K562 (cell line): ENCODE results near the gene PAFAH2. TPM values are rescaled to one million over a fixed set of nuclear protein-coding genes. Genes with fewer than 3 reads are reported as not detected.
A peak's percentile ranks its signal among the peaks of the same experiment; 100 is the strongest.

ENCODE experiments used
- BRF1 ChIP-seq: IDR thresholded peaks from 3 replicates; pipeline ENCODE4 v1.6.1; 2011; ENCODE audit warnings: borderline replicate concordance, mild to moderate bottlenecking; ENCODE audit not compliant: insufficient read length; ENCODE audit errors: extremely low read depth
- CREBBP ChIP-seq: IDR thresholded peaks from one replicate; pipeline ENCODE4 v1.6.1; 2012; ENCODE audit warnings: low read depth, mild to moderate bottlenecking, control low read depth, inconsistent platforms, low read length
- DACH1 ChIP-seq: fragments of 450-650 bp; IDR thresholded peaks from 2 replicates; pipeline ENCODE4 v1.6.1; 2018; ENCODE audit not compliant: partially characterized antibody
- ELK3 ChIP-seq: fragments of 450-650 bp; formaldehyde crosslinking; IDR thresholded peaks from 2 replicates; pipeline ENCODE4 v1.4.0; 2020; ENCODE audit warnings: mild to moderate bottlenecking
- FOS ChIP-seq: IDR thresholded peaks from 3 replicates; pipeline ENCODE4 v1.6.1; 2011; ENCODE audit not compliant: insufficient read length; ENCODE audit errors: extremely low read depth
- FOSL1 ChIP-seq: fragments of 200-800 bp; sonication (Bioruptor generic); conservative IDR thresholded peaks from 2 replicates; pipeline ENCODE4 v1.6.1; 2016; ENCODE audit warnings: missing genetic modification characterization, missing compliant biosample characterization
- MXD1 ChIP-seq: fragments of 250-450 bp; sonication (Bioruptor Pico); IDR thresholded peaks from 2 replicates; pipeline ENCODE4 v1.8.0; 2021; ENCODE audit warnings: borderline replicate concordance, mild to moderate bottlenecking, moderate library complexity; ENCODE audit not compliant: poor library complexity, severe bottlenecking
- NR2C2 ChIP-seq, 2 experiments: fragments of 200-800 bp in 1 of 2; sonication (Bioruptor generic) in 1 of 2; sonication (generic) in 1 of 2; formaldehyde crosslinking in 1 of 2; IDR thresholded peaks; 2 replicates each; pipeline versions ENCODE4 v1.6.1 to v1.8.0; 2016 to 2022; ENCODE audit warnings: mild to moderate bottlenecking in 1 of 2, missing compliant biosample characterization in 1 of 2, missing genetic modification characterization in 1 of 2, missing genetic modification reagents in 1 of 2
- NR3C1 ChIP-seq: sonication (generic); formaldehyde crosslinking; IDR thresholded peaks from 2 replicates; pipeline ENCODE4 v1.8.1; 2022; ENCODE audit warnings: missing genetic modification reagents
- NR4A1 ChIP-seq, 2 experiments: fragments of 250-450 bp in 1 of 2; fragments of 450-650 bp in 1 of 2; sonication (Bioruptor Pico) in 1 of 2; IDR thresholded peaks; 2 replicates each; pipeline versions ENCODE4 v1.4.0 to v1.6.1; 2016 to 2020; ENCODE audit warnings: mild to moderate bottlenecking in 2 of 2, missing compliant biosample characterization in 1 of 2, missing genetic modification characterization in 1 of 2, moderate library complexity in 1 of 2
- RBFOX2 ChIP-seq: fragments of 200-400 bp; formaldehyde crosslinking; IDR thresholded peaks from 2 replicates; pipeline ENCODE4 v1.6.1; 2017; ENCODE audit warnings: low read depth, mild to moderate bottlenecking, low read length, moderate library complexity
- SAFB ChIP-seq: fragments of 200-400 bp; formaldehyde crosslinking; IDR thresholded peaks from 2 replicates; pipeline ENCODE4 v1.6.1; 2017; ENCODE audit warnings: low read depth, low read length, borderline replicate concordance
- TEAD4 ChIP-seq, 2 experiments: sonication (generic) in 1 of 2; formaldehyde crosslinking in 1 of 2; IDR thresholded peaks; 2 replicates each; pipeline versions ENCODE4 v1.6.1 to v1.8.0; 2012 to 2022; ENCODE audit warnings: borderline replicate concordance in 1 of 2, inconsistent platforms in 1 of 2, low read length in 1 of 2, mild to moderate bottlenecking in 1 of 2, missing genetic modification reagents in 1 of 2
- THAP12 ChIP-seq: fragments of 250-450 bp; sonication (Bioruptor Pico); IDR thresholded peaks from 2 replicates; pipeline ENCODE4 v1.9.0; 2021; ENCODE audit warnings: mild to moderate bottlenecking, inconsistent platforms
- ZBTB49 ChIP-seq: sonication (generic); formaldehyde crosslinking; IDR thresholded peaks from 2 replicates; pipeline ENCODE4 v1.8.0; 2022; ENCODE audit warnings: missing genetic modification reagents, mild to moderate bottlenecking, borderline replicate concordance
- ZBTB7A ChIP-seq: IDR thresholded peaks from 2 replicates; pipeline ENCODE4 v1.6.1; 2011; ENCODE audit warnings: low read depth, mild to moderate bottlenecking, low read length, moderate library complexity, borderline replicate concordance; ENCODE audit not compliant: control insufficient read depth
- ZNF124 ChIP-seq: sonication (generic); formaldehyde crosslinking; IDR thresholded peaks from 2 replicates; pipeline ENCODE4 v1.8.1; 2022; ENCODE audit warnings: missing genetic modification reagents
- ZNF134 ChIP-seq: fragments of 250-450 bp; sonication (Bioruptor Pico); conservative IDR thresholded peaks from 2 replicates; pipeline ENCODE4 v1.4.0; 2020
- ZNF785 ChIP-seq: fragments of 250-450 bp; sonication (Bioruptor Pico); IDR thresholded peaks from 2 replicates; pipeline ENCODE4 v1.4.0; 2020; ENCODE audit warnings: mild to moderate bottlenecking
- polyA plus RNA-seq, 8 experiments: library from polyadenylated mRNA; depleted of rRNA in 4 of 8; stranded (reverse) in 5 of 8; unstranded in 3 of 8; fragments of >200 nt; fragmentation: Nextera tagmentation in 2 of 8; fragmentation: Illumina TruSeq in 1 of 8; extraction: Ambion mirVana in 2 of 8; extraction: Trizol in 1 of 8; gene quantifications; 2 replicates each; pipeline versions ENCODE4 v1.2.1 to v1.2.3, GENCODE V29; 2011 to 2014; ENCODE audit warnings: inconsistent platforms in 1 of 8, missing spikeins in 1 of 8
- total RNA-seq, 7 experiments: library from RNA; depleted of rRNA in 6 of 7; stranded (reverse); fragments of >200 nt in 6 of 7; fragmentation: Illumina TruSeq in 2 of 7; extraction: Trizol in 2 of 7; gene quantifications; 2 replicates each; pipeline versions ENCODE4 v1.2.1 to v1.2.3, GENCODE V29; 2011 to 2021; ENCODE audit warnings: low replicate concordance in 1 of 7

PAFAH2 gene
- total and polyA plus RNA-seq, 9 of the 15 experiments (the other 6 are each of a cell fraction or from before 2014, with no cell fraction given): 4.2 to 10.9 (median 6.8) TPM

GRCh38 chr1:26035203-26035958, 37.5 kb upstream of the PAFAH2 start (continued):
- TF ChIP-seq CREBBP (no peak), ZNF785 (CRISPR knock-in tag) (no peak), ZNF124 (CRISPR knock-in tag) (peak; percentile 82; the same call in 1 of the 2 replicates), BRF1 (no peak), FOS (peak; percentile 80), ZBTB49 (CRISPR knock-in tag) (0 out of 2 replicates have a peak, but pooled peaks have one; percentile 86), RBFOX2 (peak; percentile 86), THAP12 (peak; percentile 97), DACH1 (no peak), FOSL1 (no peak), ELK3 (CRISPR knock-in tag) (no peak), NR4A1 (CRISPR knock-in tag; IDR thresholded peaks at IDR 0.05) (no peak), NR4A1 (tag; IDR thresholded peaks at IDR 0.05) (peak; percentile 31; the same call in 1 of the 2 replicates), SAFB (no peak), NR2C2 (CRISPR knock-in tag; IDR thresholded peaks at IDR 0.05) (peak; percentile 64; the same call in 1 of the 2 replicates), NR2C2 (tag; IDR thresholded peaks at IDR 0.05) (0 out of 2 replicates have a peak, but pooled peaks have one; percentile 31), ZBTB7A (peak; percentile 99), NR3C1 (CRISPR knock-in tag) (peak; percentile 49; the same call in 1 of the 2 replicates), MXD1 (no peak), ZNF134 (CRISPR knock-in tag) (no peak), TEAD4 (IDR thresholded peaks at IDR 0.05; ENCODE audit: low read length) (no peak), TEAD4 (CRISPR knock-in tag; IDR thresholded peaks at IDR 0.05; ENCODE audit: borderline replicate concordance) (0 out of 2 replicates have a peak, but pooled peaks have one; percentile 89)
